K562 (cell line): ENCODE measurements around the gene NKIRAS1. TPM values are rescaled to one million over a fixed set of nuclear protein-coding genes. Genes with fewer than 3 reads are reported as not detected.

Experiments used
- CBFA2T2 ChIP-seq: fragments of 450-650 bp; conservative IDR thresholded peaks from 2 replicates; pipeline ENCODE4 v1.6.1; 2017; ENCODE audit warnings: mild to moderate bottlenecking
- CBX1 ChIP-seq: sonication (generic); IDR thresholded peaks from 2 replicates; pipeline ENCODE4 v1.6.1; 2016; ENCODE audit warnings: antibody characterized with exemption, low read depth, mild to moderate bottlenecking
- KLF13 ChIP-seq: fragments of 450-650 bp; IDR thresholded peaks from 2 replicates; pipeline ENCODE4 v1.6.1; 2016; ENCODE audit warnings: missing genetic modification characterization, low read depth, mild to moderate bottlenecking, missing compliant biosample characterization, moderate library complexity, borderline replicate concordance
- NFXL1 ChIP-seq: fragments of 450-650 bp; formaldehyde crosslinking; IDR thresholded peaks from 2 replicates; pipeline ENCODE4 v1.4.0; 2021; ENCODE audit warnings: mild to moderate bottlenecking
- NR0B1 ChIP-seq: fragments of 450-650 bp; IDR thresholded peaks from one replicate; pipeline ENCODE4 v1.6.1; 2018; ENCODE audit warnings: mild to moderate bottlenecking, moderate library complexity; ENCODE audit not compliant: partially characterized antibody
- PTBP1 ChIP-seq: fragments of 200-400 bp; formaldehyde crosslinking; IDR thresholded peaks from 2 replicates; pipeline ENCODE4 v1.6.1; 2017; ENCODE audit warnings: low read depth, low read length
- RBFOX2 ChIP-seq: fragments of 200-400 bp; formaldehyde crosslinking; IDR thresholded peaks from 2 replicates; pipeline ENCODE4 v1.6.1; 2017; ENCODE audit warnings: low read depth, mild to moderate bottlenecking, low read length, moderate library complexity
- RBM25 ChIP-seq: fragments of 200-400 bp; formaldehyde crosslinking; IDR thresholded peaks from 2 replicates; pipeline ENCODE4 v1.6.1; 2018; ENCODE audit warnings: low read length, low read depth, moderate library complexity; ENCODE audit not compliant: severe bottlenecking
- STAG1 ChIP-seq: sonication (generic); formaldehyde crosslinking; IDR thresholded peaks from 2 replicates; pipeline ENCODE4 v1.5.0; 2020; ENCODE audit warnings: missing genetic modification reagents, borderline replicate concordance
- TFE3 ChIP-seq: fragments of 450-650 bp; formaldehyde crosslinking; IDR thresholded peaks from 2 replicates; pipeline ENCODE4 v1.4.0; 2020; ENCODE audit warnings: mild to moderate bottlenecking, mixed read lengths
- TRIM24 ChIP-seq, 2 experiments: fragments of 450-650 bp; IDR thresholded peaks; 2 replicates each; pipeline ENCODE4 v1.6.1; 2016
- ZBTB43 ChIP-seq: sonication (generic); formaldehyde crosslinking; IDR thresholded peaks from 2 replicates; pipeline ENCODE4 v1.8.0; 2023; ENCODE audit warnings: mild to moderate bottlenecking, missing genetic modification reagents
- ZBTB7A ChIP-seq: IDR thresholded peaks from 2 replicates; pipeline ENCODE4 v1.6.1; 2011; ENCODE audit warnings: low read depth, mild to moderate bottlenecking, low read length, moderate library complexity, borderline replicate concordance; ENCODE audit not compliant: control insufficient read depth
- ZC3H4 ChIP-seq: sonication (generic); formaldehyde crosslinking; IDR thresholded peaks from 2 replicates; pipeline ENCODE4 v1.9.0; 2021; ENCODE audit warnings: missing genetic modification reagents, borderline replicate concordance
- ZNF277 ChIP-seq: fragments of 250-450 bp; sonication (Bioruptor Pico); IDR thresholded peaks from 2 replicates; pipeline ENCODE4 v1.8.0; 2022; ENCODE audit warnings: inconsistent platforms, mild to moderate bottlenecking, moderate library complexity, borderline replicate concordance
- ZNF717 ChIP-seq: fragments of 250-450 bp; sonication (Bioruptor Pico); IDR thresholded peaks from 2 replicates; pipeline ENCODE4 v1.5.0; 2021
- ZNF830 ChIP-seq: fragments of 250-450 bp; sonication (Bioruptor Pico); IDR thresholded peaks from 2 replicates; pipeline ENCODE4 v1.5.0; 2021; ENCODE audit warnings: mild to moderate bottlenecking
- polyA plus RNA-seq, 8 experiments: library from polyadenylated mRNA; depleted of rRNA in 4 of 8; stranded (reverse) in 5 of 8; unstranded in 3 of 8; fragments of >200 nt; fragmentation: Nextera tagmentation in 2 of 8; fragmentation: Illumina TruSeq in 1 of 8; extraction: Ambion mirVana in 2 of 8; extraction: Trizol in 1 of 8; gene quantifications; 2 replicates each; pipeline versions ENCODE4 v1.2.1 to v1.2.3, GENCODE V29; 2011 to 2014; ENCODE audit warnings: inconsistent platforms in 1 of 8, missing spikeins in 1 of 8
- total RNA-seq, 7 experiments: library from RNA; depleted of rRNA in 6 of 7; stranded (reverse); fragments of >200 nt in 6 of 7; fragmentation: Illumina TruSeq in 2 of 7; extraction: Trizol in 2 of 7; gene quantifications; 2 replicates each; pipeline versions ENCODE4 v1.2.1 to v1.2.3, GENCODE V29; 2011 to 2021; ENCODE audit warnings: low replicate concordance in 1 of 7
- TF ChIP-seq, protein P1 (sequence below), 3 experiments: IDR thresholded peaks in 2 of 3; conservative IDR thresholded peaks in 1 of 3; 2 replicates each; pipeline ENCODE4 v1.5.1; 2011 to 2012; ENCODE audit warnings: low read length in 3 of 3, mild to moderate bottlenecking in 3 of 3, control low read depth in 2 of 3, improper control_type of control experiment in 1 of 3, inconsistent platforms in 1 of 3, low read depth in 1 of 3, mixed read lengths in 1 of 3, moderate library complexity in 1 of 3; ENCODE audit not compliant: insufficient read depth in 2 of 3
- TF ChIP-seq, protein P2 (sequence below), 2 experiments: fragments of 450-650 bp in 1 of 2; sonication (generic) in 1 of 2; formaldehyde crosslinking; conservative IDR thresholded peaks; 2 replicates each; pipeline versions ENCODE4 v1.4.0 to v1.8.1; 2020 to 2022; ENCODE audit warnings: mild to moderate bottlenecking in 1 of 2, missing genetic modification reagents in 1 of 2

The NKIRAS1 gene
- total and polyA plus RNA-seq, 9 of the 15 experiments (the other 6 are each of a cell fraction or from before 2014, with no cell fraction given) = 5.1 to 10.3 (median 6.3) TPM

GRCh38 chr3:23944861-23945662, 28.3 kb upstream of the NKIRAS1 start, which contains the start of gene NR1D2 (continued):
- TF ChIP-seq ZNF277 (CRISPR knock-in tag) (no peak), ZBTB7A (peak; percentile 76), RBM25 (no peak), NFXL1 (no peak), NR0B1 (no peak), STAG1 (CRISPR knock-in tag) (no peak), TFE3 (CRISPR knock-in tag) (peak; percentile 42; the same call in 1 of the 2 replicates), ZNF717 (no peak), ZNF830 (CRISPR knock-in tag) (no peak), PTBP1 (no peak), TRIM24 (IDR thresholded peaks at IDR 0.05) (peak; percentile 61 to 72; a peak in 3 of 4 replicates), ZC3H4 (CRISPR knock-in tag) (no peak), ZBTB43 (CRISPR knock-in tag) (no peak), CBFA2T2 (no peak), RBFOX2 (no peak), KLF13 (tag) (no peak), CBX1 (no peak)
- TF ChIP-seq, protein P1, sequence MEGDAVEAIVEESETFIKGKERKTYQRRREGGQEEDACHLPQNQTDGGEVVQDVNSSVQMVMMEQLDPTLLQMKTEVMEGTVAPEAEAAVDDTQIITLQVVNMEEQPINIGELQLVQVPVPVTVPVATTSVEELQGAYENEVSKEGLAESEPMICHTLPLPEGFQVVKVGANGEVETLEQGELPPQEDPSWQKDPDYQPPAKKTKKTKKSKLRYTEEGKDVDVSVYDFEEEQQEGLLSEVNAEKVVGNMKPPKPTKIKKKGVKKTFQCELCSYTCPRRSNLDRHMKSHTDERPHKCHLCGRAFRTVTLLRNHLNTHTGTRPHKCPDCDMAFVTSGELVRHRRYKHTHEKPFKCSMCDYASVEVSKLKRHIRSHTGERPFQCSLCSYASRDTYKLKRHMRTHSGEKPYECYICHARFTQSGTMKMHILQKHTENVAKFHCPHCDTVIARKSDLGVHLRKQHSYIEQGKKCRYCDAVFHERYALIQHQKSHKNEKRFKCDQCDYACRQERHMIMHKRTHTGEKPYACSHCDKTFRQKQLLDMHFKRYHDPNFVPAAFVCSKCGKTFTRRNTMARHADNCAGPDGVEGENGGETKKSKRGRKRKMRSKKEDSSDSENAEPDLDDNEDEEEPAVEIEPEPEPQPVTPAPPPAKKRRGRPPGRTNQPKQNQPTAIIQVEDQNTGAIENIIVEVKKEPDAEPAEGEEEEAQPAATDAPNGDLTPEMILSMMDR (IDR thresholded peaks at IDR 0.05 in 2 of 3, conservative IDR thresholded peaks at IDR 0.05 in 1 of 3; ENCODE audit: insufficient read depth in 2 of 3, low read depth in 1 of 3, low read length in 3 of 3) = peak in 2 of 3 experiments; percentile 32 to 52; a peak in 3 of 6 replicates
- TF ChIP-seq, protein P2, sequence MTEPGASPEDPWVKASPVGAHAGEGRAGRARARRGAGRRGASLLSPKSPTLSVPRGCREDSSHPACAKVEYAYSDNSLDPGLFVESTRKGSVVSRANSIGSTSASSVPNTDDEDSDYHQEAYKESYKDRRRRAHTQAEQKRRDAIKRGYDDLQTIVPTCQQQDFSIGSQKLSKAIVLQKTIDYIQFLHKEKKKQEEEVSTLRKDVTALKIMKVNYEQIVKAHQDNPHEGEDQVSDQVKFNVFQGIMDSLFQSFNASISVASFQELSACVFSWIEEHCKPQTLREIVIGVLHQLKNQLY (CRISPR knock-in tag; conservative IDR thresholded peaks at IDR 0.05) = no peak
